Prostate gland (tissue), 2 donors: Measurements from ENCODE around the gene ARHGEF37.

Experiments used
- POLR2A ChIP-seq: fragments of 450-650 bp; IDR thresholded peaks from one replicate; pipeline ENCODE4 v1.6.1; 2016; ENCODE audit warnings: antibody characterized with exemption, mild to moderate bottlenecking
- POLR2AphosphoS5 ChIP-seq: sonication (generic); formaldehyde crosslinking; IDR thresholded peaks from one replicate; pipeline ENCODE4 v1.6.1; 2017; ENCODE audit warnings: antibody characterized with exemption
- TF ChIP-seq, protein P1 (sequence below), 4 experiments: fragments of 200-600 bp in 2 of 4; fragments of 450-650 bp in 2 of 4; sonication (generic) in 2 of 4; IDR thresholded peaks; 1 replicate in 3 of 4; 2 replicates in 1 of 4; pipeline ENCODE4 v1.5.1; 2016 to 2019; ENCODE audit warnings: antibody characterized with exemption in 4 of 4, mild to moderate bottlenecking in 2 of 4, moderate library complexity in 2 of 4

DNA sequence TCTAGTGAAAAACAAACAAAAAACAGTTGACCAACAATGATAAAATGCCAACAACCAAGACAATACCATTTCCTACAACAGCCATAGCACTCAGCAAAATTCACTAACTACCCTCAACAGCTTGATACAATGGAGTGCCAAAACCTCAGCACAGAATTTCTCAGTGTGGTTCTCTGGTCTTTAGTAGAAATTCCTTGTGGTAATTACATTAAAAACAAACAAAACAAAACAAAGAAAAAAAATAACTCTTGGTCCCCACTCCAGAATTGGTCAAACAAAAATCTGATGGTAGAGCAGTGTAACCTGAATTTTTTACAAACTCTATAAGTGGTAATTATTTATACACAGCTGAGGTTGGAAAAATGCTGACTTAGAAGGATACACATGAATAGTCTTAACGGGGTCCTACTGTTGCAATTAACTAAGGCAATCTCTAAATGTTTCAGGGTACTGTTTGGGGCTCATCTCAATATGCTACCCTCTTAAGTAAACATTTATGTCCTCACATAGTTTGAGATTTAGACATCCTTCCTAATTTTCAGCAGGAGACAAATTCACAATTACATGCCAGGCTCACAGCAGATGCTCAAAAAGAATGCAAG, 43.8 kb upstream of the ARHGEF37 start:
- no peak for TF ChIP-seq POLR2A
- TF ChIP-seq, protein P1, sequence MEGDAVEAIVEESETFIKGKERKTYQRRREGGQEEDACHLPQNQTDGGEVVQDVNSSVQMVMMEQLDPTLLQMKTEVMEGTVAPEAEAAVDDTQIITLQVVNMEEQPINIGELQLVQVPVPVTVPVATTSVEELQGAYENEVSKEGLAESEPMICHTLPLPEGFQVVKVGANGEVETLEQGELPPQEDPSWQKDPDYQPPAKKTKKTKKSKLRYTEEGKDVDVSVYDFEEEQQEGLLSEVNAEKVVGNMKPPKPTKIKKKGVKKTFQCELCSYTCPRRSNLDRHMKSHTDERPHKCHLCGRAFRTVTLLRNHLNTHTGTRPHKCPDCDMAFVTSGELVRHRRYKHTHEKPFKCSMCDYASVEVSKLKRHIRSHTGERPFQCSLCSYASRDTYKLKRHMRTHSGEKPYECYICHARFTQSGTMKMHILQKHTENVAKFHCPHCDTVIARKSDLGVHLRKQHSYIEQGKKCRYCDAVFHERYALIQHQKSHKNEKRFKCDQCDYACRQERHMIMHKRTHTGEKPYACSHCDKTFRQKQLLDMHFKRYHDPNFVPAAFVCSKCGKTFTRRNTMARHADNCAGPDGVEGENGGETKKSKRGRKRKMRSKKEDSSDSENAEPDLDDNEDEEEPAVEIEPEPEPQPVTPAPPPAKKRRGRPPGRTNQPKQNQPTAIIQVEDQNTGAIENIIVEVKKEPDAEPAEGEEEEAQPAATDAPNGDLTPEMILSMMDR (IDR thresholded peaks at IDR 0.05) = no peak
- TF ChIP-seq POLR2AphosphoS5 = no peak
